K562 (cell line): ENCODE measurements around the gene TCF7. TPM values are rescaled to one million over a fixed set of nuclear protein-coding genes. Genes with fewer than 3 reads are reported as not detected.

Experiments
- ATAC-seq: fragments of 200-7000 bp; cut with Tn5 transposase; 3 replicates; pipeline ENCODE4 v1.9.1; 2020; ENCODE audit warnings: moderate library complexity
- BruUV-seq: library from RNA; stranded (reverse); fragments of 400-500 nt; replicated peaks from 2 replicates; lab custom pipeline; 2021; lab: Mats Ljungman, UMichigan
- CTCF ChIA-PET: fragments of 300-600 bp; formaldehyde crosslinking; extraction: SDS; loops from one replicate; lab custom pipeline; 2021; ENCODE audit warnings: low intra/inter-chr PET ratio; lab: Yijun Ruan, JAX
- POLR2A ChIA-PET: fragments of 300-600, 350-650 bp; sonication (Branson Sonifier 250); formaldehyde crosslinking; extraction: SDS; loops from one replicate; lab custom pipeline; 2021; ENCODE audit warnings: antibody characterized with exemption, inconsistent platforms; lab: Yijun Ruan, JAX
- DNase-seq, 4 experiments: peaks; one replicate each; pipeline versions ENCODE4 v3.0.0 to v3.0.0-alpha.2; 2011 to 2018; ENCODE audit warnings: low spot score in 3 of 4, mixed read lengths in 3 of 4; ENCODE audit errors: extremely low read depth in 1 of 4
- FAIRE-seq: peaks from 2 replicates; lab custom pipeline; 2011; peaks lifted over from hg19 to GRCh38; lab: Jason Lieb, UNC
- H2AFZ ChIP-seq: 2 replicates; pipeline ENCODE4 v1.6.0; 2011; ENCODE audit warnings: low read depth, low read length, control low read depth, inconsistent platforms
- H3K27ac ChIP-seq: fragments of 200-600 bp; 3 replicates; pipeline ENCODE4 v1.8.0; 2011; ENCODE audit warnings: low read depth, mild to moderate bottlenecking, control low read depth, inconsistent platforms, low read length, moderate library complexity, mixed read lengths; ENCODE audit errors: extremely low read depth
- H3K27me3 ChIP-seq, 2 experiments: fragments of 300-600 bp in 1 of 2; 2 replicates in 1 of 2; 3 replicates in 1 of 2; pipeline versions ENCODE4 v1.6.0 to v1.8.0; 2011; ENCODE audit warnings: inconsistent platforms in 2 of 2, low read length in 2 of 2, mild to moderate bottlenecking in 1 of 2, mixed read lengths in 1 of 2, moderate library complexity in 1 of 2; ENCODE audit not compliant: control insufficient read depth in 2 of 2, insufficient read depth in 2 of 2
- H3K36me3 ChIP-seq: fragments of 300-600 bp; 3 replicates; pipeline ENCODE4 v1.8.0; 2011; ENCODE audit warnings: mild to moderate bottlenecking, low read length, inconsistent platforms; ENCODE audit not compliant: control insufficient read depth, insufficient read depth
- H3K4me1 ChIP-seq, 2 experiments: fragments of 200-600 bp in 1 of 2; replicated peaks in 1 of 2; 2 replicates in 1 of 2; 3 replicates in 1 of 2; pipeline versions ENCODE4 v1.5.1 to v1.8.0; 2011; ENCODE audit warnings: inconsistent platforms in 2 of 2, low read length in 2 of 2, mild to moderate bottlenecking in 1 of 2, mixed read lengths in 1 of 2, moderate library complexity in 1 of 2; ENCODE audit not compliant: control insufficient read depth in 2 of 2, insufficient read depth in 2 of 2
- H3K4me2 ChIP-seq: 2 replicates; pipeline ENCODE4 v1.6.1; 2011; ENCODE audit warnings: low read length, control low read depth, inconsistent platforms, mixed read lengths; ENCODE audit not compliant: insufficient read depth
- H3K4me3 ChIP-seq: fragments of 200-600 bp; sonication (generic), shearing (Covaris generic); 2 replicates; pipeline ENCODE4 v1.5.1; 2016; ENCODE audit warnings: control low read depth, inconsistent platforms
- H3K79me2 ChIP-seq: fragments of 200-600 bp; 3 replicates; pipeline ENCODE4 v1.8.0; 2011; ENCODE audit warnings: low read length, inconsistent platforms; ENCODE audit not compliant: control insufficient read depth, insufficient read depth
- H3K9ac ChIP-seq, 2 experiments: 2 replicates each; pipeline versions ENCODE4 v1.6.0 to v1.6.1; 2011; ENCODE audit warnings: low read depth in 2 of 2, low read length in 2 of 2, control low read depth in 1 of 2, inconsistent platforms in 1 of 2, mild to moderate bottlenecking in 1 of 2, mixed read lengths in 1 of 2; ENCODE audit not compliant: insufficient read depth in 1 of 2
- H3K9me1 ChIP-seq: one replicate; pipeline ENCODE4 v1.6.0; 2011; ENCODE audit warnings: inconsistent platforms, mild to moderate bottlenecking, low read length, moderate library complexity; ENCODE audit not compliant: control insufficient read depth, insufficient read depth
- H3K9me3 ChIP-seq: replicated peaks from 2 replicates; pipeline ENCODE4 v1.5.1; 2011; ENCODE audit warnings: low read depth, low read length, inconsistent platforms; ENCODE audit not compliant: control insufficient read depth, insufficient read depth
- H4K20me1 ChIP-seq: replicated peaks from 2 replicates; pipeline ENCODE4 v1.6.1; 2011; ENCODE audit warnings: low read length, inconsistent platforms, mixed read lengths; ENCODE audit not compliant: control insufficient read depth, insufficient read depth
- YY1 ChIP-seq, 3 experiments: IDR thresholded peaks; 2 replicates each; pipeline ENCODE4 v1.6.1; 2011; ENCODE audit warnings: low read length in 2 of 3, mild to moderate bottlenecking in 2 of 3, moderate library complexity in 2 of 3, borderline replicate concordance in 1 of 3, control low read depth in 1 of 3, low read depth in 1 of 3; ENCODE audit not compliant: insufficient read depth in 3 of 3, insufficient replicate concordance in 2 of 3, control insufficient read depth in 1 of 3, insufficient read length in 1 of 3; ENCODE audit errors: extremely low read depth in 1 of 3
- ZNF431 ChIP-seq: sonication (generic); formaldehyde crosslinking; IDR thresholded peaks from 2 replicates; pipeline ENCODE4 v1.8.0; 2022; ENCODE audit warnings: mild to moderate bottlenecking, missing genetic modification reagents
- WGBS: fragments of 100-300 bp; shearing (Covaris generic); methylation state at CpG from one replicate; pipeline ENCODE4 v1.1.6; 2016; ENCODE audit warnings: low coverage, mixed read lengths; ENCODE audit not compliant: insufficient coverage; ENCODE audit errors: missing lambda C conversion rate; 5-methylcytosine and 5-hydroxymethylcytosine counted together
- in situ Hi-C: fragments of 300-500 bp; cut with MboI; formaldehyde crosslinking; loops from 4 replicates; pipeline ENCODE4 v1.15.0; 2018; ENCODE audit warnings: inconsistent platforms, mixed read lengths
- intact Hi-C: fragments of 100-400 bp; cut with micrococcal nuclease; formaldehyde crosslinking; loops from 2 replicates; pipeline ENCODE4 v1.14.2; 2022
- polyA plus RNA-seq, 8 experiments: library from polyadenylated mRNA; depleted of rRNA in 4 of 8; stranded (reverse) in 5 of 8; unstranded in 3 of 8; fragments of >200 nt; fragmentation: Nextera tagmentation in 2 of 8; fragmentation: Illumina TruSeq in 1 of 8; extraction: Ambion mirVana in 2 of 8; extraction: Trizol in 1 of 8; gene quantifications; 2 replicates each; pipeline versions ENCODE4 v1.2.1 to v1.2.3, GENCODE V29; 2011 to 2014; ENCODE audit warnings: inconsistent platforms in 1 of 8, missing spikeins in 1 of 8
- total RNA-seq, 7 experiments: library from RNA; depleted of rRNA in 6 of 7; stranded (reverse); fragments of >200 nt in 6 of 7; fragmentation: Illumina TruSeq in 2 of 7; extraction: Trizol in 2 of 7; gene quantifications; 2 replicates each; pipeline versions ENCODE4 v1.2.1 to v1.2.3, GENCODE V29; 2011 to 2021; ENCODE audit warnings: low replicate concordance in 1 of 7

Gene TCF7
- total and polyA plus RNA-seq, 9 of the 15 experiments (the other 6 are each of a cell fraction or from before 2014, with no cell fraction given): 1.6 to 14.9 (median 4.2) TPM

- peaks cover 32 to 47% of the 10 kb centered on the region in 2 experiments for H3K27me3 ChIP-seq
- no peak overlapping the region for H3K27ac ChIP-seq
- ChIA-PET CTCF (no interaction called here), POLR2A (interaction anchor here (0.6 kb wide), 1 partner anchor 40 kb away, joined by 3 read pairs; no protein-coding TSS in a partner anchor)
- no peaks in the 10 kb centered on the region for H3K9me1 ChIP-seq
- H4K20me1 ChIP-seq: no peaks in the 10 kb centered on the region
- H3K9me3 ChIP-seq: no peaks in the 10 kb centered on the region
- 0% methylated on average over 6 of the region's 6 CpGs for WGBS
- TF ChIP-seq ZNF431 (no peak), YY1 (IDR thresholded peaks at IDR 0.05; ENCODE audit: borderline replicate concordance in 1 of 3, control insufficient read depth in 1 of 3, extremely low read depth in 1 of 3, insufficient read depth in 3 of 3, insufficient read length in 1 of 3, insufficient replicate concordance in 2 of 3, low read depth in 1 of 3, low read length in 2 of 3) (peak in 1 of 3 experiments; percentile 15)
- H3K9ac ChIP-seq: no peak overlapping the region
- peaks cover 0 to 10% of the 10 kb centered on the region in 2 experiments; a peak in 2 of 5 replicates for H3K4me1 ChIP-seq
- no peaks in the 10 kb centered on the region for H3K36me3 ChIP-seq
- intact Hi-C loops (no loop called here), in situ Hi-C loops (no loop called here)
- no peak overlapping the region for H3K4me2 ChIP-seq
- no TSS peak for BruUV-seq
- DNase-seq (no peak), FAIRE-seq (peak; percentile 35), ATAC-seq (no peak)
- no peak overlapping the region for H3K4me3 ChIP-seq
- H3K79me2 ChIP-seq: no peaks in the 10 kb centered on the region
- no peak overlapping the region for H2AFZ ChIP-seq
Observed at GRCh38 chr5:134069553-134069952, 44.9 kb upstream of the TCF7 start.
